ENCODE data around the gene CRYL1.
"Not testable (repeated sequence)": the region's sequence is repeated elsewhere in the genome, so short reads cannot be mapped to it uniquely, and the experiment has no call there.

Gene CRYL1

DNA sequence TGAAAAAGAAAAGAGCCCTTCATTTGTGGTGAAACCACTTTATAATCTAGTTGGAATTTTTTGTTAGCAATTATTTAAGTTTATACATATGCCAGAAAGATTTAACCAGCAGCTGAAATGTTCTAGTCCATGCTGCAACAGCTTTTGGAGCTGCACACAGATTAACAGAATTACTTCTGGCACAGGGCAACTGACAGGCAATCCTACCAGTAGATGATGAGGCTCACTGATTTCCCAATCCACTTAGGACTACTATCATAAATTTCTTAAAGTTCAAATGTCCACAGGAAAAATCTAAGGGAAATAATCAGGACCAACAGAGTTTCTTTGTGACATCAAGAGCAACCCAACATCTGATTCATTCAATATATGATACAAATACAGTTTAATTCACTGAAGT lies 78.8 kb downstream of the CRYL1 start:
- DNase-seq = no peak

DNA sequence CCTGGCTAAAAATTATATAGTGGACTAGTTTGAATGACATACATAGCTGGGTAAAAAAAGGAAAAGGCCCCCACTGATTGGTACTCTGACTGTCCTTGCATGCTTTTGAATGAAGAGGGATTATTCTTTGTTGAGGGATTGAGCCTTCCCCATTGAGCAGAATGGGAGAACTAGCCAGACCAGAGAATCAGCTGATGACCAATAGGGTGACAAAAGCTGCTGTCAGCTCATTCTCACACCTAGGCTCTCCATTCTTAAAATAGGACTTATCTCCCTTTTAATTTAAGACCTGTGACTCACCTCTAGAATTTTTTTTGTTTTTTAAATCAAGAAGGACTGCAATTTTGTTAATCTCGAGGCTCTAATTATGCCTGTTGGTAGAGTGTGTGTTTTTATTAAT lies 79.3 kb downstream of the CRYL1 start:
- DNase-seq = no peak

GRCh38 chr13:20442798-20443381 lies 82.8 kb downstream of the CRYL1 start:
- no peak for DNase-seq

GRCh38 chr13:20442375-20442774 lies 83.3 kb downstream of the CRYL1 start:
- no peak for DNase-seq

GRCh38 chr13:20441879-20442278 lies 83.8 kb downstream of the CRYL1 start:
- DNase-seq = no peak

DNA sequence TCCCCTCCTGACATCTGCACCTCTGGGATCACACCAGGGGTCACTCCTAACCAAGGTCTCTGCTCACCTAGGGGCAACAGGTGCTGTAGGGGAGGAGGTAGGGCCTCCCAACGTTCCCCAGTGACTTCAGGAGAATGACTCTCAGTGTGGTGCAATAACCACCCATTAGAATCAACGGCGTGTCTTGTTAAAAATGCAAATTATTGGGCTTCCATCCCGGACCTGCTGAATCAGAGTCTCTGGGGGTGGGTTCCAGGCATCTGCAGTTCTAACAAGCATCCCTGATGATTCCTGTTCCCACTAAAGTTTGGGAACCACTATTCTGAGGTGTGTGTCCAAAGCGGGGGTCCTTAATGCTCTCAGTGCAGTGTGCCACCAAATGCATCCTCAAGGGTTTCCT lies 84.6 kb downstream of the CRYL1 start:
- no peak for DNase-seq

- DNase-seq = no peak
Measured at GRCh38 chr13:20439261-20439660, 86.4 kb downstream of the CRYL1 start.

DNA sequence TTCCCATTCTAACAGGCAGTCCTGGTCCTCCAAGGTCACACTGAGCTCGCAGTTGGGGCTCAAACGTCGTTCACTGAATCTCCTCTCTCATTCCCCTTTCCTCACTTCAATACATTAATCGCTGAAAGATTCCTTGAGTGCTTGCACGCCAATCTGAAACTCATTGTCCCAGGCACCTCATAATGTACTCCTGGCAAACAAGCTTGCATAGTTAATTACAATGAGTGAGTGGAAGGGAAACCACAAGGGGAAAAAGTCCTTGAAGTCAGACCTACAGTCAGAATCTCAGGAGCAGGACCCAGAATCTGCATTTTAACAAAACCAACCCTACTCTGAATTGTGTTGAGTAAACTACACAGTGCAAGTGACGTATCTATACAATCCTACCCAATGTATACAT lies 86.9 kb downstream of the CRYL1 start:
- no peak for DNase-seq

- DNase-seq = no peak
Measured at GRCh38 chr13:20436505-20436904, 89.2 kb downstream of the CRYL1 start.

GRCh38 chr13:20435616-20436368 lies 89.9 kb downstream of the CRYL1 start:
- DNase-seq = no peak

- not testable (repeated sequence) for DNase-seq
Measured at GRCh38 chr13:20434210-20434609, 91.4 kb downstream of the CRYL1 start.

DNA sequence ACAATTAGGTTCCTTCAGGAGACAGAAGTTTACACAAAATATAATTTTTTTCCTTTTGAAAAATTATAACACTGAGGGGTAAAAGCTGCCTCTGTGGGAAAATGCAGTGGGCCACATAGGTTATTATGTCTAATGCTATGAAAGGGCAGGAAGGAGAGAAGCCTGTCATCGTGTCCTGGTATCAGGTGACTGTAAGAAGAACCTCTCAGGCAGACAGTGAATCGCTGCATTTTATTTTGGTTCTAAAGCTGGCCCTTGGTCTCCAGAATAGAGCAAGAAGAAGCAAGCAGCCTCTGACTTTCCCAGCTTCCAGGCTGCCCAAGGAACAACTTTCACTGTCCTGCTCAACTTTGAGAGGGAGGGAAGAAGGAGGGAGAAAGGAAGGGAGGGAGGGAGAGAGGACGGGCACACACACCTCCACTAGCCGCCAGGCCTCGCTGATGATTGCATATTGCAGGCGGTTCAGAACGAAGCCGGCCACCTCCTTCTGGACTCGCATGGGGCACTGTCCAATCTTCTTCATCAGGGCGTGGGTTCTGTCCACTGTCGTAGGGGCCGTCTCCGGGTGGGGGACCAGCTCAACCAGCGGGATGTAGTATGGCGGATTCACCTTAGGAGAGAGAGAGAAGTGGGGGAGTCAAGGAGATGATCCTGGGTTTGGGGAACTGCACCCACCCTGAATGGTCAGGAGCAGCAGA lies 93.8 kb downstream of the CRYL1 start:
- DNase-seq = no peak

DNA sequence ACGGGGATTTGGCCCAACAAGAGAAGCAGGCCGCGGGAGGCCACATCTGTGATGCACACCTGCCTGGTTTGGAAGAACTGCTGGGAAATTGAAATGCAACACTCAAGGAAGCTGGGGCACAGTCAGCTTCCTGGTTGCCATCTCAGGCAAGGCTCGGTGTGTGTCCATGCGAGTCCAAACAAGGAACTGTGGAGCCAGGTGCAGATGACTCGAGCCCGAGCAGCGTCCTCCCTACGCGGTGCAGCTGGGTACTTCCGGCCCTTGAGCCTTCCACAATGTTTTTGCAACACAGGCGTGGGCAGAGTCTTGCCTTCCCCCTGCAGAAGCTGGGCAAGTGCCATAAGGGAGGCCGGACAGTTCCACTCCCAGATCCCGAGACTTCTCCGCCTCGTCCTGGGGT lies 94.6 kb downstream of the CRYL1 start:
- DNase-seq = no peak

GRCh38 chr13:20430296-20430695 lies 95.4 kb downstream of the CRYL1 start:
- DNase-seq = no peak

DNA sequence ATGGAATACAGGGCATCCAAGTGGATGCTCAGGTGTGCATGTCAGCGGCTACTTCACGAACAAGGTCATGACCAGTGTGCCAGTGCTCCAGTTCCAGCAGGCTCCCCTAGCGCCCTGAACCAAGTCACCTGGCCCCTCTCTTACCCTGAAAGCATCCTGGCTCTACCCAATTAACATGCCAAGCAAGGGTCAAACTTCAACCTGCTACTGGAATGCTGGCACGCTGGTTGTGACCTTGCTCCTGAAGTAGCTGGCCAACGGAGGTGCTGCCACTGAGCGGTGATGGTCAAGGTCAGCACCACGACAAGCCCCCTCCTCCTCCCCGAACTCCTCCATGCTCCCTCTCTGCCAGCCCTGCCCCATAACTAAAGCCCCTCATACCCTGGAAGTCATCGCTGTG lies 96.0 kb downstream of the CRYL1 start:
- no peak for DNase-seq

- DNase-seq = no peak
Measured at GRCh38 chr13:20428666-20429644, 96.7 kb downstream of the CRYL1 start.

DNA sequence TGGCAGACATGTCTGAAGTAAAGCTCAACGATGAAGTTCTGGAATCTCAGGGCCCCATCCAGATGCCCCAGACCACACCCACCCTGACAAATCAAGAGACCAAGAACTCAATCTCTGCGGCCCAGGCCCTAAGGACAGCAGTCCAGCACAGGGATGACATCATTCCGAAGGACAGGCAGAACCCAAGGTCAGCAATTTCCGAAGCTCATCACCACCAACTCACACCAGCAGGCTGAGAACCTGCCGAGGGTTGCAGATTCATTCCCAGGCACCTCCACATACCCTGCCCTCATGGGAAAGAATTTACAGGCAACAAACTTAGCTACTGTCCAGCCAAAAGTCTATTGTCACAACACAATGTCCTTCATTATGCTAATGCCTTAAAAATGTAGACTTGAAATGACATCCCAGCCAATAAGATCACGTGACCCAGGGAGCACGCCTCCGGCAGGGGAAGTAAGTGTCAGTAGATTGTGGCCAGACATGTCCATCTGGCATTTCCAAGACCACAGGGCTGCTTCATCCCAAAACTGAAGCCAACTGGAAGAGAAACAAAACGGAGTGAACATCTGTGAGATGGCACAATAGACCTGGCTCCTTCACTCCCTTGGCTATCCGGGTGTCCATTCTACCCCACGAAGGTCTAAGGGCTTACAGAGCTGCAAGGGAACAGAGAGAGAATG lies 98.8 kb downstream of the CRYL1 start:
- DNase-seq = no peak

GRCh38 chr13:20425819-20426219 lies 99.8 kb downstream of the CRYL1 start:
- no peak for DNase-seq

- DNase-seq = no peak
Measured at GRCh38 chr13:20424949-20425348, 100.7 kb downstream of the CRYL1 start.

- DNase-seq = no peak
Measured at GRCh38 chr13:20424559-20424852, 101.2 kb downstream of the CRYL1 start.

- DNase-seq = no peak
Measured at GRCh38 chr13:20422362-20422761, 103.3 kb downstream of the CRYL1 start.

- no peak for DNase-seq
Measured at GRCh38 chr13:20420938-20421337, 104.7 kb downstream of the CRYL1 start.

DNA sequence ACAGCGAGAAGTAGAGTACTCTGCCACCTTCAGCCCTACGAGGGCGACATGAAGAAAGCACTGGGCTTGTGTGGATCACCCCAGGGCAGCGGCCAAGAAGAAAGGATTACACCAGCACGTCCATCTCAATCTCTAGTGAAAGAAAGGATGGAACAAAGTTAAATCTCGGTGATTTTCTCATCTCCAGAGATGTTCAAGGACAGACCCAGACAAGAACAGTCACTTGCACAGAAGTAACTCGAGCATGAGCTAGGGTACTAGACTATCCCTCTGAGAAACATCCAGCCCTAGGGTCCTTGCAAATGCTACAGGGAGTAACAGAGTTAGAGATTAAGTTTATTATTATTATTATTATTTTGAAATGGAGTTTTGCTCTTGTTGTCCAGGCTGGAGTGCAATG lies 106.7 kb downstream of the CRYL1 start:
- DNase-seq = no peak
